CD4-positive, alpha-beta T cell treated with Interferon alpha-2 for 1 hour (primary cell): ENCODE data around the gene SLC1A3.
"Not testable (repeated sequence)": the region's sequence is repeated elsewhere in the genome, so short reads cannot be mapped to it uniquely, and the experiment has no call there.

Experiments used
- DNase-seq, 2 donors: peaks; one replicate each; pipeline ENCODE4 v3.0.0-alpha.2; 2020 to 2022

The SLC1A3 gene

GRCh38 chr5:36631620-36632362 lies 25.4 kb downstream of the SLC1A3 start:
- no peak for DNase-seq

GRCh38 chr5:36632363-36632664 lies 25.9 kb downstream of the SLC1A3 start:
- DNase-seq = no peak

DNA sequence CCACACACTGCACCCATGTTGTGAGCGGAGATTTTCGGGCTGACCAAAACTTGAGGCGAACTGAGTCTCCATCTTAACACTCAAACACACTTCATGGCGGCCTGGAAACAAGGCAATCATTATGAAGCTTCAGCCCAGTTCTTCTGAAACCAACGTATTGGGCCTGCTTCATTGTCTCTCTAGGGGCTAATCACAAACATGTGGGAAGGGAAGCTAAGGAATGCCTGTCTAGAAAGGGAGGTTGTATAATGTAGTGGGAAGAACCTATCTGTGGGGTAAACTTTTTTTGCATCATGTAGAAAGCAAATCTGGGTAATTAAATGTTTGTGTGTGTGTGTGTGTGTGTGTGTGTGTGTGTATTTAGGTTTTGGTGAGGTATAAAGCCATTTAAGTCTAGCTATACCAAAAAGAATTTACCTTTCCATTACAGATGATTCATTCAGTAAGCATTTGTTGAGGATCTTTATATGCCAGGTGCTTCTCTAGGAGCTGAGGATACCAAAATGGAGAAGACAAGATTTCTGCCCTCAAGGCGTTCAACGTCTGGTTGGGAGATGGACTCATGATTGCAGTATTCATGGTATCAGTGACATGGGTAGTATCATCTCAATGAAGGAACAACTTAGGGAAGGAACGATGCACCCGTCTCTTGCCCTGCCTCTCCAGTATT lies 29.4 kb downstream of the SLC1A3 start:
- DNase-seq = no peak

DNA sequence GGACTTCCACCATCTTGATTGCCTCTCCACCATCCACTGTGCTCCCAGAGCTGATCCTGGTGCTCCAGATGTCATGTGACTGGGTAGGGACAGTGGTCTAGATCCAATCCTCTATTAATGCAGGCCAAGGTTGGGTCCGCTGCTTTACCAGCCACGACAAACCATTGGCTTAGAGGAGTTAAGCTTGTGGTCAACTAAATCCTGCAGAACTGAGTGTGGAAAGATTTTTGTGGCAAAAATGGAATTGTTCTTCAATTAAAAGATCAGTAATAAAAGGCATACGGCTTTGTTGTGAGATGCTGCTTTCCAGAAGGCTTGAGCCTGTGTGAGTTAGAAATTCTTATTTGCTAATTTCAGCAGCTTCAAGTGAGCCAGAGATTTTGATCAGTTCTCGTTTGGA lies 30.7 kb downstream of the SLC1A3 start:
- no peak for DNase-seq

DNA sequence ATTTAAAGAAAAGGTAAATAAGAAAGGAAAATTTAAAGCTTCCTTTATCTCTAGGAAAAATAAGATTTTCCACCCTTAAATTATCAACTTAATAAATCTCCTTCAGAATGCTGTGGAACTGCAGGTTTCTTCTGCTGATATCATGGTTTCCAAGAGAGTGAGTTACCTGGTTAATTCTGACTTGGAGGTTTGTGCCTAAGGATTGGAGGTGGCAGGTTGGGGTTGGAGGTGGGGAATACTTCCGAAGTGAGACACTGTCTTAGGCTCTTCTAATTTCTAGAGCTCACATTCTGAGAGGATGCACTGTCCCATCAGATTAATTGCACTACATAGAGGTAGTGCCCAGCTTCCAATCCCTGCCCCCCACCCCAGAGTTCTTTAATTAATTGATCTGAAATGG lies 31.1 kb downstream of the SLC1A3 start:
- no peak for DNase-seq

DNA sequence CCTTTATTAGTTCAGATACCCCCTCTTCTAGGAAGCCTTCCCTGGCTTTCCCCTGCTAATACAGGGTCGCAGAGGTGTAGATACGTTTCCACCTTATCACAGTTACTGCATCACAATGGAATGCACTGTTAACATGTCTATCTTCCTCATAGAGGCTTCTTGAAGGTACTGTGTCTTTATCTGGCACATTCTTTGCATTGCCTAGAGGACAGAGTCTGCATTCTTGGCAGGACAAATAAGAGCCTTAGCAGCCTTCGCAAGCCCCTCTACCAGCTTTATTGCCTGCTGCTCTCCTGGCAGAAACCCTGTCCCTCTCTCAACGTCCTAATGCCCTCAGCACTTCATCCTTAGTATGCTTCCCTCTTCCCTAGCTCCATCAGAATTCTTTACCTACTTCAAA lies 31.6 kb downstream of the SLC1A3 start:
- no peak for DNase-seq

GRCh38 chr5:36640949-36641348 lies 34.5 kb downstream of the SLC1A3 start:
- no peak for DNase-seq

DNA sequence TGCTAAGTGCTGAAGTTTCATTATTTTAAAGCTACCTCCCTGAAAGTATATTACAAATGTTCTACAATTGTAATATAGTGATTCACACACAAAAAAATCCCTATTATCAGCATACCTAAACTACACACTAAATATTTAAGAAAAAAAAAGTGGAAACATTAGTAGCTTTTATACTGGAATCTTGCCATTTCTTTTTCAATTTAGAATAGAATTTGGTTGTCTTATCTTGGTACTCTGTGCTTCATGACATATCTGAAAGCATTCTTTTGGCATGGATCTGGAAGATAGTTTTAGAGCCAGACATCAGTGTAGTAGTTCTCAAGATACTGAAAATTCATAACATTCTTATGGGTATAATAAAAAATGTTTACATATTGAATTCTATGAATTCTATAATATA lies 35.0 kb downstream of the SLC1A3 start:
- no peak for DNase-seq

DNA sequence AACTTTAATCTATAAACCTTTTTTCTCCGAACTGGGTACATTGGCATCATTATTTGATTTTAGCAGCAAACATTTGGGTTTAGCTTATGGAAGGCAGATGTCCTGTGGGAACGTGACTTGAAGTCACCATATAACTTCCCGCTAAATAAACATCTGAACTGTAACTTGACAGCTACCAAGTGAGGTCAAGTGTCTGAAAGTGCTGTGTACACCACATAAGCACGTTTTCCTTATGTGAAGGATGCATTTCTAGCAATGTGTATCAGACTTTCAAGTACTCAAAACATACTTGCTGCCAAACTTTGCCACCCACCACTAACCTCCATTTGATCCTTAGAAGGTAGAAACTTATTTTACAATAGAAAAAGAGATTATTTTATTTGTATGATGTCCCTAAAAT lies 35.7 kb downstream of the SLC1A3 start:
- no peak for DNase-seq

DNA sequence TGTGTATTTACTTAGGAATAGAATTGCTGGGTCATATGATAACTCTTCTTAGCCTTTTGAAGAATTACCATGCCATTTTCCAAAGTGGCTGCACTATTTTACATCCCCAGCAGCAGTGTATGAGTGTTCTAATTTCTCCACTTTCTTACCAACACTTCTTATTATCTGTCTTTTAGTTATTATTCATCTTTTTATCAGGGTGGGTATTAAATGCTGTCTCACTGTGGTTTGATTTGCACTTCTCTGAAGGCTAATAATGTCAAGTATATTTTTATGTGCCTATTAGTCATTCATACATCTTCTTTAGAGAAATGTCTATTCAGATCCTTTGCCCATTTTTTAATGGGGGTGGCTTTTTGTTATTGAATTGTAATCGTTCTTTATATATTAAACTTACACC lies 36.8 kb downstream of the SLC1A3 start:
- DNase-seq = no peak

DNA sequence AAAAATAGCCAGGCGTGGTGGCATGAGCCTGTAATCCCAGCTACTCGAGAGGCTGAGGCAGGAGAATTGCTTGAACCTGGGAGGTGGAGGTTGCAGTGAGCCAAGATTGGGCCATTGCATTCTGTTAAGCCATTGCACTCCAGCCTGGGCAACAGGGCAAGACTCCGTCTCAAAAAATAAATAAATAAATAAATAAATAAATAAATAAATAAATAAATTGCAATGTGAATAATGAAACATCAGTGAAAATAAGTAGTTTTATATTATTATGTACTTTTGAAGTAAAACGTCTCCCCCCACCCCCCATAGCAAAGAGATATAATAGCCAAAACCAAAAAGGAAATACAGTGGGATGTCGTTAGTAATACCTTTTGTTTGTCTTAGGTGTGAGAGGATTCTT lies 37.4 kb downstream of the SLC1A3 start:
- DNase-seq = not testable (repeated sequence)

- DNase-seq = no peak
These were observed 38.3 kb downstream of the SLC1A3 start for GRCh38 chr5:36644727-36645126.

GRCh38 chr5:36646100-36646499 lies 39.7 kb downstream of the SLC1A3 start:
- no peak for DNase-seq

- no peak for DNase-seq
These were observed 40.2 kb downstream of the SLC1A3 start for GRCh38 chr5:36646507-36647023.

DNA sequence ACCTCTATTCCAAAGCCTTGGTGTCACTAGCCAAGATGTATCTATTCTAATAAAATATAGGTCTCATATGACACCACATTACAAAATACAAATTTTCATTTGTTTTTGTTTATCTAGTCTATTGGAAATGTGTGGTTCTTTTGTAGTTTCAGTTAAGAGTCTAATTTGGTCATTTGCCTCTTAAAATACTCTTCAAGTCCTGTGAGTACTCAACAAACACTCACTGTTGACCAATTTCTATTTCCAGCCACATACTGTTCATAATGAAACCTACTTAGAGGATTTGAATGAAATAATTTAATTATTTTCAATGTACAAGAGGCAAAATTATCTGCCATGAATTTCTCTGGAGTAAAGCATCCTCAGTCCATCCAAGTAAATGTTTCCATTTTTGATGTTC lies 40.6 kb downstream of the SLC1A3 start:
- no peak for DNase-seq

DNA sequence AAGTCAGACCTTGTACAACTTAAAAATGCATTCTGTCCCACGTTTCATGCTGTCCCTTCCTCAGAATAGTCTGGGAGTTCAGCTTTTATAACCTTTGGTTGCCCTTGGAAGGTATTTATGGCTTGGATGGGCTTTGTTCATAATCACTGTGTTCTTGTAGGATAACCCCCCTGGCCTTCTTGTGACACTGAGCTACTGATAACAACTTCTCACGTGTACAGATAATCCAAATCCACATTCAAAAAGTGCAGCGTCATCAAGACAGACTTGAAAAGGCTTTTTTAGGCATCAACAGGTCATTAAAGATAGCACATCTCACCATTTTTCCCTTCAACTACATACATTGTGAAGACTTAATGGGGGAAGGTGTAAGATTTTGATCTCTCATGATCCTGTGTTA lies 42.0 kb downstream of the SLC1A3 start:
- DNase-seq = no peak

DNA sequence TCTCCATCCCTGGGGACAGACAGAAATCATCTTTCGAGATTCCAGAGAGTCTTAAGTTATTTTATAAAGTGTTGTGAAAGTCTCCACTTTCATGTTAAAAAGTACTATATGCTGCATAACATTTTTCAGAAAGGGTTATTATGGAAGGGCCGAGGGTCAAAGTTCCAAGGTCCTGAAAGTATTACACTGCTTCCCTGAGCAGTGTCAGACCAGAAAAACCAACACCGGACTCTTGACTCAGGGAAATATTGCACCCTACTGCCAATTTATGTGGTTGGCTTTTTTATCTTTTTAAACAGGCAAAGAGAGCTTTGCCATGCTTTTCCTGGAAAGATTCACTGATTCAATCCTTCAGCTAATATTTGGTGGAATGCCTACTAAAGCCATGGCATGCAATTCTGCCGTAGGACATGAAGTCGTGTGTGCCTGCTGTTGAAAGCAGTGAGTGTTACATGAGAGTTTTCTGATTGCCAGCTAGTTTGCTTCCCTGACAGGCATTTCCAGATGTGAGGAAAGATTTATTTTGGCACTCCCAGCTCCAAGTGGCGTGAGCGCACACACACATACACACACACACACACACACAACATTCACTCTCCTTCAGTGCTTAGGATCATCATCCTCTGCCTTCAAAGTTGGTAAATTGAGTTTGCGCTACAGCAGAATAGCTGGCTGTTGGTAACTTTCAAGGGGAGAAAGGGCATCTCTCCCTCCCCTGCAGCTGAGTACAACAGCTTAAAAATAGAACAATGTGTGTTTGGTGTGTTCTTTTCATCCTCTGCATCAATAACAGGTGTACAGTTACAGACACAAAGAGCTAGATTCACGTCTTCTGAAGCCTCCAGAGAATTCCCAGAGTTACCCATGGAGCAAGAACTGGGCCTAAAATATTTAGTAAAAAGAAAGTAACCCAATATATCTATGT lies 45.6 kb downstream of the SLC1A3 start:
- DNase-seq = no peak

DNA sequence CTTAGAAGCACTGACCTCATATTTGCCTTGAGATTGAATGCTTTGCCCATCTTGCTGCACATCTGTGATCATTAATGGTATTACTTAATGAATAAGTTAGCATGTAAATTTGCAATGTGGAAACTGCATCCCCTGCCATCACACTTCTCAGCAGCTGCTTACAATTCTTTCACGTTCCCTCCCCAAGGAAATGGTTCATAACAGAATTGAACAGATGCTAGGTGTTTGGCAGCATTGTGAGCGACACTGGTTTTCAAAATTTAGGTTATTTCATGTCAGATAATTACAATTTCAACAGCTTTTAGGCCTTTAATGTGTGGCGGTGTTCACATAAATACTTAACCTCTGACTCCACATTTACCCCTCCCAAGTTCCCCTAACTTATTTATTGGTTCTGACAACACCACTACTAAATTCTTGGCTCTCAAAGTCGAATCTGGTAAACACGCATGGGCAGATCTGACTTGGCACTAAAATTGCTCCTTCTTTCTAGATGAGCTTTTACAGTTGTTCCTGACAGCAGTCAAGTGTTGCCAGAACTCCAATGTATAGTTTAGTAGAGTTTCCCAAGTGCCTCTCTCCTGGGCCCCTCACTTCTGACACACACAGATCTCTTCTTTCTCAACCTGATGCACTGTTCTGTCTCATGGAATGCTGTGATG lies 46.8 kb downstream of the SLC1A3 start:
- DNase-seq = no peak

GRCh38 chr5:36654564-36654963 lies 48.2 kb downstream of the SLC1A3 start:
- DNase-seq = no peak

DNA sequence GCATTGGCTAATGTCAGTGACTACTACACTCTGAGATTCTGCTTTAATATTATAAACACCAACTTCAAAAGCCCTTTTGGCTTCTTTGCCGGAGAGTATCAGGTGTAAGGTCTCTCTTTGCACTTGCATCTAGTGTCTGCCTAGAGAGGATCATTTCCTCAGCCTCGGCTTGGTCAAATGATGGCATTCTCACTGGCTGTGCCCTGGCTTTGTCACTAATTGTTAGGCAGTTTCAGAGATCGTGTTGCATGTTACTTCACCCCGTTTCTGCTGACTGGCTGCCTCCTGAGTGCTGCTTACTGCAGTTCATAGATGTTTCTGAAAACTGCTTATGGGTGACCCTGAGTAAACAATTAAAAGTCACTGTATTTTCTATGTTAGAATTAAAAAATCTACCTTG lies 48.8 kb downstream of the SLC1A3 start:
- peak in 1 of 2 donors; percentile 5 for DNase-seq

GRCh38 chr5:36656556-36656955 lies 50.1 kb downstream of the SLC1A3 start:
- no peak for DNase-seq

GRCh38 chr5:36657563-36657995 lies 51.2 kb downstream of the SLC1A3 start:
- peak; percentile 24 to 50 for DNase-seq
